HL-60 (cell line): ENCODE results near the gene HSD3B2.

ENCODE experiments used
- DNase-seq, 2 experiments: peaks; one replicate each; pipeline ENCODE4 v3.0.0-alpha.2; 2010 to 2020; ENCODE audit warnings: low read depth in 1 of 2, low spot score in 1 of 2
- H3K27ac ChIP-seq: fragments of 250-450 bp; sonication (Bioruptor Pico); replicated peaks from 2 replicates; pipeline ENCODE4 v1.5.1; 2020; ENCODE audit warnings: mild to moderate bottlenecking, moderate library complexity
- H3K27me3 ChIP-seq: fragments of 250-450 bp; sonication (Bioruptor Pico); 2 replicates; pipeline ENCODE4 v1.5.1; 2021; ENCODE audit warnings: mild to moderate bottlenecking, moderate library complexity; ENCODE audit not compliant: insufficient read depth, poor library complexity, severe bottlenecking
- H3K4me3 ChIP-seq: replicated peaks from 2 replicates; pipeline ENCODE4 v1.5.1; 2011; ENCODE audit warnings: mild to moderate bottlenecking, control low read depth, low read length; ENCODE audit not compliant: insufficient read depth
- GABPA ChIP-seq: IDR thresholded peaks from 2 replicates; pipeline ENCODE4 v1.6.1; 2012; ENCODE audit warnings: low read depth
- POLR2AphosphoS5 ChIP-seq: IDR thresholded peaks from 2 replicates; pipeline ENCODE4 v1.6.1; 2012; ENCODE audit warnings: low read depth
- SPI1 ChIP-seq: IDR thresholded peaks from 2 replicates; pipeline ENCODE4 v1.6.1; 2012; ENCODE audit warnings: low read depth, mild to moderate bottlenecking, borderline replicate concordance
- TF ChIP-seq, protein P1 (sequence below): IDR thresholded peaks from 2 replicates; pipeline ENCODE4 v1.6.1; 2012; ENCODE audit warnings: low read depth; ENCODE audit not compliant: insufficient replicate concordance
- TF ChIP-seq, protein P2 (sequence below): IDR thresholded peaks from one replicate; pipeline ENCODE4 v1.5.1; 2011; ENCODE audit warnings: low read length, control low read depth, inconsistent platforms; ENCODE audit not compliant: insufficient read depth

The HSD3B2 gene

GRCh38 chr1:119449971-119450370 is 35.0 kb downstream of the HSD3B2 start:
- DNase-seq = peak in 1 of 2 experiments; percentile 8

GRCh38 chr1:119451158-119451557 is 36.2 kb downstream of the HSD3B2 start:
- no peak for DNase-seq
- H3K27ac ChIP-seq = no peak overlapping the region
- no peak for TF ChIP-seq POLR2AphosphoS5
- TF ChIP-seq, protein P1, sequence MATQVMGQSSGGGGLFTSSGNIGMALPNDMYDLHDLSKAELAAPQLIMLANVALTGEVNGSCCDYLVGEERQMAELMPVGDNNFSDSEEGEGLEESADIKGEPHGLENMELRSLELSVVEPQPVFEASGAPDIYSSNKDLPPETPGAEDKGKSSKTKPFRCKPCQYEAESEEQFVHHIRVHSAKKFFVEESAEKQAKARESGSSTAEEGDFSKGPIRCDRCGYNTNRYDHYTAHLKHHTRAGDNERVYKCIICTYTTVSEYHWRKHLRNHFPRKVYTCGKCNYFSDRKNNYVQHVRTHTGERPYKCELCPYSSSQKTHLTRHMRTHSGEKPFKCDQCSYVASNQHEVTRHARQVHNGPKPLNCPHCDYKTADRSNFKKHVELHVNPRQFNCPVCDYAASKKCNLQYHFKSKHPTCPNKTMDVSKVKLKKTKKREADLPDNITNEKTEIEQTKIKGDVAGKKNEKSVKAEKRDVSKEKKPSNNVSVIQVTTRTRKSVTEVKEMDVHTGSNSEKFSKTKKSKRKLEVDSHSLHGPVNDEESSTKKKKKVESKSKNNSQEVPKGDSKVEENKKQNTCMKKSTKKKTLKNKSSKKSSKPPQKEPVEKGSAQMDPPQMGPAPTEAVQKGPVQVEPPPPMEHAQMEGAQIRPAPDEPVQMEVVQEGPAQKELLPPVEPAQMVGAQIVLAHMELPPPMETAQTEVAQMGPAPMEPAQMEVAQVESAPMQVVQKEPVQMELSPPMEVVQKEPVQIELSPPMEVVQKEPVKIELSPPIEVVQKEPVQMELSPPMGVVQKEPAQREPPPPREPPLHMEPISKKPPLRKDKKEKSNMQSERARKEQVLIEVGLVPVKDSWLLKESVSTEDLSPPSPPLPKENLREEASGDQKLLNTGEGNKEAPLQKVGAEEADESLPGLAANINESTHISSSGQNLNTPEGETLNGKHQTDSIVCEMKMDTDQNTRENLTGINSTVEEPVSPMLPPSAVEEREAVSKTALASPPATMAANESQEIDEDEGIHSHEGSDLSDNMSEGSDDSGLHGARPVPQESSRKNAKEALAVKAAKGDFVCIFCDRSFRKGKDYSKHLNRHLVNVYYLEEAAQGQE = no peak
- TF ChIP-seq SPI1 = 0 out of 2 replicates have a peak, but pooled peaks have one; percentile 33
- TF ChIP-seq, protein P2, sequence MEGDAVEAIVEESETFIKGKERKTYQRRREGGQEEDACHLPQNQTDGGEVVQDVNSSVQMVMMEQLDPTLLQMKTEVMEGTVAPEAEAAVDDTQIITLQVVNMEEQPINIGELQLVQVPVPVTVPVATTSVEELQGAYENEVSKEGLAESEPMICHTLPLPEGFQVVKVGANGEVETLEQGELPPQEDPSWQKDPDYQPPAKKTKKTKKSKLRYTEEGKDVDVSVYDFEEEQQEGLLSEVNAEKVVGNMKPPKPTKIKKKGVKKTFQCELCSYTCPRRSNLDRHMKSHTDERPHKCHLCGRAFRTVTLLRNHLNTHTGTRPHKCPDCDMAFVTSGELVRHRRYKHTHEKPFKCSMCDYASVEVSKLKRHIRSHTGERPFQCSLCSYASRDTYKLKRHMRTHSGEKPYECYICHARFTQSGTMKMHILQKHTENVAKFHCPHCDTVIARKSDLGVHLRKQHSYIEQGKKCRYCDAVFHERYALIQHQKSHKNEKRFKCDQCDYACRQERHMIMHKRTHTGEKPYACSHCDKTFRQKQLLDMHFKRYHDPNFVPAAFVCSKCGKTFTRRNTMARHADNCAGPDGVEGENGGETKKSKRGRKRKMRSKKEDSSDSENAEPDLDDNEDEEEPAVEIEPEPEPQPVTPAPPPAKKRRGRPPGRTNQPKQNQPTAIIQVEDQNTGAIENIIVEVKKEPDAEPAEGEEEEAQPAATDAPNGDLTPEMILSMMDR = no peak
- no peak for TF ChIP-seq GABPA
- H3K27me3 ChIP-seq = no peaks in the 10 kb centered on the region
- H3K4me3 ChIP-seq = no peak overlapping the region

More at GRCh38 chr1:119449971-119450370, 35.0 kb downstream of the HSD3B2 start:
- TF ChIP-seq SPI1 (no peak), POLR2AphosphoS5 (no peak), GABPA (no peak)
- TF ChIP-seq, protein P2 = no peak
- TF ChIP-seq, protein P1 = no peak
- Histone ChIP-seq H3K27ac (no peak overlapping the region), H3K27me3 (no peaks in the 10 kb centered on the region), H3K4me3 (no peak overlapping the region)

- no peak for DNase-seq
- TF ChIP-seq, protein P2 = no peak
- TF ChIP-seq GABPA (no peak), SPI1 (no peak), POLR2AphosphoS5 (no peak)
- TF ChIP-seq, protein P1 = no peak
These were observed 37.1 kb downstream of the HSD3B2 start for GRCh38 chr1:119452091-119452490.

More at GRCh38 chr1:119452091-119452490, 37.1 kb downstream of the HSD3B2 start:
- no peak overlapping the region for H3K27ac ChIP-seq
- no peak overlapping the region for H3K4me3 ChIP-seq
- no peaks in the 10 kb centered on the region for H3K27me3 ChIP-seq
